A549 (cell line): ENCODE results near the gene ELL2. TPM values are rescaled to one million over a fixed set of nuclear protein-coding genes. Genes with fewer than 3 reads are reported as not detected.

Experiments
- ATAC-seq, 2 experiments: fragments of 200-7000 bp in 1 of 2; fragments of >200 bp in 1 of 2; cut with Nextera tagmentation in 1 of 2; cut with Tn5 transposase in 1 of 2; 3 replicates each; pipeline versions ENCODE4 v1.8.0 to v1.9.1; 2018 to 2020; ENCODE audit warnings: mild to moderate bottlenecking in 1 of 2, moderate library complexity in 1 of 2
- CTCF ChIA-PET: fragments of 300-600 bp; sonication (Branson Sonifier 250); formaldehyde crosslinking; extraction: SDS; loops from one replicate; lab custom pipeline; 2021; ENCODE audit warnings: antibody characterized with exemption, inconsistent platforms; lab: Yijun Ruan, JAX
- POLR2A ChIA-PET: fragments of 350-600 bp; formaldehyde crosslinking; extraction: SDS; loops from one replicate; lab custom pipeline; 2021; ENCODE audit warnings: antibody characterized with exemption, inconsistent platforms; lab: Yijun Ruan, JAX
- DNase-seq, 2 experiments: peaks; one replicate each; pipeline versions ENCODE4 v3.0.0 to v3.0.0-alpha.2; 2011 to 2016; ENCODE audit warnings: low read depth in 1 of 2, low spot score in 1 of 2
- FAIRE-seq: peaks from 2 replicates; lab custom pipeline; 2011; peaks lifted over from hg19 to GRCh38; lab: Jason Lieb, UNC
- H3K27ac ChIP-seq, 2 experiments: fragments of >200 bp; sonication (Bioruptor Twin); formaldehyde crosslinking; 3 replicates each; pipeline ENCODE4 v1.5.1; 2016 to 2017
- H3K4me1 ChIP-seq: fragments of >200 bp; sonication (Bioruptor Twin); formaldehyde crosslinking; 3 replicates; pipeline ENCODE4 v1.6.1; 2016
- H3K4me2 ChIP-seq: fragments of >200 bp; sonication (Bioruptor Twin); formaldehyde crosslinking; 3 replicates; pipeline ENCODE4 v1.6.1; 2016
- H3K4me3 ChIP-seq: fragments of >200 bp; sonication (Bioruptor Twin); formaldehyde crosslinking; 3 replicates; pipeline ENCODE4 v1.5.1; 2016
- H3K9me3 ChIP-seq: fragments of >200 bp; sonication (Bioruptor Twin); formaldehyde crosslinking; 3 replicates; pipeline ENCODE4 v1.6.1; 2016
- BHLHE40 ChIP-seq: IDR thresholded peaks from 2 replicates; pipeline ENCODE4 v1.6.1; 2012; ENCODE audit warnings: low read depth, low read length, inconsistent platforms
- CHD4 ChIP-seq: fragments of 200-600 bp; sonication (generic); IDR thresholded peaks from 2 replicates; pipeline ENCODE4 v1.6.1; 2016; ENCODE audit warnings: antibody characterized with exemption, mild to moderate bottlenecking, borderline replicate concordance
- EHF ChIP-seq: fragments of 250-450 bp; sonication (Bioruptor Pico); IDR thresholded peaks from 2 replicates; pipeline ENCODE4 v1.5.0; 2020; ENCODE audit warnings: mild to moderate bottlenecking
- EHMT2 ChIP-seq: fragments of 200-600 bp; sonication (generic); IDR thresholded peaks from 2 replicates; pipeline ENCODE4 v1.6.1; 2016; ENCODE audit warnings: antibody characterized with exemption, low read depth, mild to moderate bottlenecking, moderate library complexity
- ELK1 ChIP-seq: fragments of 150-350 bp; IDR thresholded peaks from 2 replicates; pipeline ENCODE4 v1.6.1; 2014; ENCODE audit warnings: low read depth, mild to moderate bottlenecking, low read length
- FOXS1 ChIP-seq: fragments of 250-450 bp; sonication (Bioruptor Pico); IDR thresholded peaks from 2 replicates; pipeline ENCODE4 v1.5.0; 2020; ENCODE audit warnings: mild to moderate bottlenecking, moderate library complexity
- HDAC2 ChIP-seq: fragments of 200-600 bp; sonication (generic); IDR thresholded peaks from 2 replicates; pipeline ENCODE4 v1.6.1; 2016
- HOXB5 ChIP-seq: fragments of 250-450 bp; sonication (Bioruptor Pico); IDR thresholded peaks from 2 replicates; pipeline ENCODE4 v1.5.0; 2020; ENCODE audit warnings: mild to moderate bottlenecking, moderate library complexity
- JUNB ChIP-seq: fragments of >200 bp; sonication (Bioruptor Twin); formaldehyde crosslinking; IDR thresholded peaks from 2 replicates; pipeline ENCODE4 v1.6.1; 2016
- MAFK ChIP-seq: fragments of 450-650 bp; IDR thresholded peaks from 2 replicates; pipeline ENCODE4 v1.6.1; 2014; ENCODE audit not compliant: partially characterized antibody
- RCOR1 ChIP-seq: fragments of 150-350 bp; IDR thresholded peaks from 2 replicates; pipeline ENCODE4 v1.6.1; 2014; ENCODE audit warnings: antibody characterized with exemption, low read length, low read depth
- RNF2 ChIP-seq: fragments of 200-600 bp; sonication (generic); IDR thresholded peaks from 2 replicates; pipeline ENCODE4 v1.6.1; 2016; ENCODE audit warnings: low read depth, mild to moderate bottlenecking, antibody characterized with exemption, moderate library complexity, borderline replicate concordance
- SREBF2 ChIP-seq: fragments of 450-650 bp; IDR thresholded peaks from 2 replicates; pipeline ENCODE4 v1.6.1; 2014; ENCODE audit warnings: mild to moderate bottlenecking, moderate library complexity
- TFCP2L1 ChIP-seq: fragments of 250-450 bp; sonication (Bioruptor Pico); IDR thresholded peaks from 2 replicates; pipeline ENCODE4 v1.5.0; 2021; ENCODE audit warnings: mild to moderate bottlenecking
- ZC3H11A ChIP-seq: fragments of 450-650 bp; IDR thresholded peaks from 2 replicates; pipeline ENCODE4 v1.6.1; 2014; ENCODE audit warnings: antibody characterized with exemption, mild to moderate bottlenecking
- ZSCAN20 ChIP-seq: fragments of 250-450 bp; sonication (Bioruptor Pico); IDR thresholded peaks from 2 replicates; pipeline ENCODE4 v1.8.0; 2022; ENCODE audit warnings: mild to moderate bottlenecking, moderate library complexity
- WGBS: methylation state at CpG from one replicate; pipeline ENCODE4 v1.1.6; 2017; ENCODE audit errors: missing lambda C conversion rate; 5-methylcytosine and 5-hydroxymethylcytosine counted together
- polyA plus RNA-seq, 4 experiments: library from polyadenylated mRNA; depleted of rRNA in 3 of 4; stranded (reverse); fragments of >200 nt; fragmentation: RNase III in 1 of 4; extraction: RNeasy Plus Mini Kit Qiagen cat#74134 plus additional on column Dnase treatment in 1 of 4; gene quantifications; 2 replicates in 3 of 4; 3 replicates in 1 of 4; pipeline ENCODE4 v1.2.3, GENCODE V29; 2011 to 2017
- TF ChIP-seq, protein P1 (sequence below): IDR thresholded peaks from 2 replicates; pipeline ENCODE4 v1.6.1; 2012; ENCODE audit warnings: low read depth, borderline replicate concordance

The ELL2 gene
- polyA plus RNA-seq, 2 of the 4 experiments (the other 2 are of a cell fraction): 11.8 to 24.2 TPM

- TF ChIP-seq TFCP2L1 (no peak), HDAC2 (no peak), CHD4 (no peak), EHMT2 (no peak), ZSCAN20 (CRISPR knock-in tag) (no peak), EHF (CRISPR knock-in tag) (no peak), ZC3H11A (no peak), FOXS1 (no peak), JUNB (no peak)
Measured at GRCh38 chr5:95957561-95958203, 4.0 kb downstream of the ELL2 start (continued).

GRCh38 chr5:95956900-95957293, 4.8 kb downstream of the ELL2 start:
- DNase-seq: no peak
- Histone ChIP-seq H3K27ac (no peak overlapping the region), H3K4me1 (peaks cover 42% of the 10 kb centered on the region), H3K4me3 (no peak overlapping the region), H3K4me2 (peak overlapping the region; percentile 93), H3K9me3 (no peaks in the 10 kb centered on the region)
- CTCF ChIA-PET: interaction anchor here (1.1 kb wide), 1 partner anchor 20 kb away, joined by 3 read pairs; no protein-coding TSS in a partner anchor
- peak; percentile 21 for TF ChIP-seq MAFK
- TF ChIP-seq, protein P1, sequence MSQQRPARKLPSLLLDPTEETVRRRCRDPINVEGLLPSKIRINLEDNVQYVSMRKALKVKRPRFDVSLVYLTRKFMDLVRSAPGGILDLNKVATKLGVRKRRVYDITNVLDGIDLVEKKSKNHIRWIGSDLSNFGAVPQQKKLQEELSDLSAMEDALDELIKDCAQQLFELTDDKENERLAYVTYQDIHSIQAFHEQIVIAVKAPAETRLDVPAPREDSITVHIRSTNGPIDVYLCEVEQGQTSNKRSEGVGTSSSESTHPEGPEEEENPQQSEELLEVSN: no peak
- ATAC-seq: no peak
- FAIRE-seq: no peak
- POLR2A ChIA-PET: no interaction called here

GRCh38 chr5:95956021-95956899, 5.4 kb downstream of the ELL2 start:
- Histone ChIP-seq H3K4me2 (peak overlapping the region; percentile 93), H3K27ac (no peak overlapping the region), H3K4me3 (no peak overlapping the region), H3K4me1 (peaks cover 42% of the 10 kb centered on the region), H3K9me3 (no peaks in the 10 kb centered on the region)
- ATAC-seq (no peak), DNase-seq (no peak), FAIRE-seq (no peak)
- POLR2A ChIA-PET: no interaction called here
- TF ChIP-seq HOXB5 (CRISPR knock-in tag): no peak
- TF ChIP-seq SREBF2: no peak
- TF ChIP-seq BHLHE40: no peak
- no peak for TF ChIP-seq RCOR1
- CTCF ChIA-PET: interaction anchor here (0.9 to 1.5 kb wide), 5 partner anchors 20 to 380 kb away, joined by 3 to 5 read pairs (median 3); no protein-coding TSS in a partner anchor
- WGBS: 98% methylated on average over 2 of the region's 2 CpGs

GRCh38 chr5:95954716-95955115, 6.9 kb downstream of the ELL2 start:
- ATAC-seq (no peak), DNase-seq (no peak), FAIRE-seq (no peak)
- peaks cover 46% of the 10 kb centered on the region for H3K4me1 ChIP-seq
- WGBS: 90% methylated on average over 3 of the region's 3 CpGs
- H3K4me3 ChIP-seq: no peak overlapping the region
- CTCF ChIA-PET: interaction anchor here (1.0 to 1.5 kb wide), 2 partner anchors 23 to 382 kb away, joined by 3 to 5 read pairs; no protein-coding TSS in a partner anchor
- TF ChIP-seq ELK1: no peak
- TF ChIP-seq RNF2: no peak
- H3K27ac ChIP-seq: no peak overlapping the region
- POLR2A ChIA-PET: no interaction called here
- H3K9me3 ChIP-seq: no peaks in the 10 kb centered on the region
- H3K4me2 ChIP-seq: no peak overlapping the region
